Measurements from ENCODE around the gene ASIC4.

The ASIC4 gene

DNA sequence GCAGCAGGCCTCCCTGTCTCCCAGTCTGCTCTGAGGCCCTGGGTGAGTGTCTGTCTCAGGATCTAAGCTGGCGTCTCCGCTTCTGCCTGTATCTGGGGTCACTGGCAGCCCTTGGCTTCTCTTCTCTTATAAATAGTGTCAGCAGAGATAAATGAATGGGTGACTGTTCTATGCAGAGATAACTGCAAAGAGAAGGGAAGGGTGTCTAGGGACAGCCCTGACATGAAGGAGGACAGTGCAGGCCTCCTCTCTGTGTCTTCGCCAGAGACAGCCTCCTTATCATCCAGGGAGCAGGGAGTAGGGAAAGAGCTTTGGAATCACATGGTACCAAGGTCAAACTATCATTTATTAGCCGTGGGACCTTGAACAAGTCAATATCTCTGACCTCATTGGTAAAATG is 43.9 kb upstream of the ASIC4 start:
- H3K27me3 ChIP-seq (replicated peaks in 2 of 5; ENCODE audit: control insufficient read depth in 4 of 5, insufficient read depth in 5 of 5, low read length in 4 of 5), result peaks cover 0 to 2% (median 0%) of the 10 kb centered on the region in 5 experiments
- H3K27ac ChIP-seq (ENCODE audit: insufficient read depth in 1 of 2, low read depth in 1 of 2, low read length in 2 of 2, poor library complexity in 1 of 2, severe bottlenecking in 2 of 2), result no peak overlapping the region
- H3K4me1 ChIP-seq (ENCODE audit: control extremely low read depth in 1 of 4, control insufficient read depth in 4 of 4, insufficient read depth in 4 of 4, low read length in 3 of 4), result no peaks in the 10 kb centered on the region
- ChIA-PET CTCF (interaction anchor here (1.0 to 60.5 kb wide), 4 partner anchors 9 to 54 kb away, joined by 3 to 1724 read pairs (median 4); partner anchors contain the start of genes ASIC4, CHPF and TMEM198), POLR2A (no interaction called here)
- WGBS (ENCODE audit: insufficient coverage), result 98% methylated on average over 4 of the region's 4 CpGs
- no peak for DNase-seq
- no peaks in the 10 kb centered on the region for H3K9me3 ChIP-seq (ENCODE audit: control extremely low read depth in 1 of 5, control insufficient read depth in 4 of 5, insufficient read depth in 2 of 5, low read depth in 1 of 5, low read length in 4 of 5)
- no peak overlapping the region for H3K4me3 ChIP-seq (ENCODE audit: control insufficient read depth in 1 of 7, extremely low read depth in 1 of 7, insufficient read depth in 4 of 7, low read depth in 2 of 7, low read length in 6 of 7)
- no peaks in the 10 kb centered on the region for H3K36me3 ChIP-seq (ENCODE audit: control insufficient read depth in 4 of 4, insufficient read depth in 4 of 4, low read length in 3 of 4)

DNA sequence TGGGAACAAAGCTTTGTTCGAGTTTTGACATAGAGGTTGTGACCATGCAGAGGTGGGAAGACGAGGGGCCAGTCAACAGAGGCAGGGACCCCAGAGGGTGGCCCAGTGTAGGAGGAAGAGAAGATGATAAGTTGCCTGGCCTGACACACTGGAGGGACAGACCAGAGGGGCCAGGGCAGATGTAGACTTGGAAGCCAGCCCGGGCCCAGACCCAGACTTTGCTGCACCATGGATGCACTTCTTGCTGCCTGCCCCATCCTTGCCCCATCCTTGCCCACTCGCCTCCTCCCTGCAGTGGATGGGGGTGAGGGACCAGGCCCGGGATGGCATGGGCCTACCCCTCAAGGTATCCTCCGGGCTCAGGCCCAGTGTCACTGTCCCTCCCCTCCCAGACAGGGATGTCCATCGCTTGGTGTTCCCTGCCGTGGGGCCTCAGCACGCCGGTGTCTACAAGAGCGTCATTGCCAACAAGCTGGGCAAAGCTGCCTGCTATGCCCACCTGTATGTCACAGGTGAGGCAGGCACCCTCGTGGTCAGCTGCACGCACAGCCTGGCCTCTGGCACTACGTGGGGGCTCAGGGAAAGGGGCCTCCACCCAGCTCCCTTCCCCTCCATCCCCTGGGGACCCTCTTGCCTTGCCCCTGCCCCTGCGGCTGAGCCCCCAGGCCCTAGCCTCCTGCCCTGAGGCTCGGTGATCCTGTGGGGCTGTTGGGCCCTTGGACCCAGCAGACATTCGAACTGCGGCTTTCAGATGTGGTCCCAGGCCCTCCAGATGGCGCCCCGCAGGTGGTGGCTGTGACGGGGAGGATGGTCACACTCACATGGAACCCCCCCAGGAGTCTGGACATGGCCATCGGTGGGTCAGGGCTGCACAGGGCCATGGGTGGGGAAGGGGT is 42.6 kb upstream of the ASIC4 start:
- 85% methylated on average over 20 of the region's 22 CpGs for WGBS (ENCODE audit: insufficient coverage)

DNA sequence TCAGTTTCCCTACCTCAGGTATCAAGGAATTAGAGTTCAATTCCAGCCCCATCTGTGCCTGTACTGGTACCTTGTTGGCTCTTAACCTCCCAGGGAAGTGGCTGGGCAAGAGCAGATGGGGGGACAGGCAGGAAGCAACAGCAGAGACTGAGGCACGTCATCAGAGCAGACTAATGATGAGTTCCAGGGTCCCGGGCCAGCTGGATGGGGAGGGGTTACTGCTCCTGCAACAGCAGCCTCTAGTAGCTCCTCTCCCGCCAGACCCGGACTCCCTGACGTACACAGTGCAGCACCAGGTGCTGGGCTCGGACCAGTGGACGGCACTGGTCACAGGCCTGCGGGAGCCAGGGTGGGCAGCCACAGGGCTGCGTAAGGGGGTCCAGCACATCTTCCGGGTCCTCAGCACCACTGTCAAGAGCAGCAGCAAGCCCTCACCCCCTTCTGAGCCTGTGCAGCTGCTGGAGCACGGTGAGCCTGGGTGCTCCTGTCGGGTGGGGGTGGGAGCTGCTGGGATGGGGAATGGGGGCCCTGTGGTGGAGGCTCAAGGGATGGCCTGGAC is 41.6 kb upstream of the ASIC4 start:
- 98% methylated on average over 12 of the region's 12 CpGs for WGBS (ENCODE audit: insufficient coverage)
- DNase-seq, result no peak
- POLR2A ChIA-PET, result no interaction called here
- H3K9me3 ChIP-seq (ENCODE audit: control extremely low read depth in 1 of 5, control insufficient read depth in 4 of 5, insufficient read depth in 2 of 5, low read depth in 1 of 5, low read length in 4 of 5), result no peaks in the 10 kb centered on the region
- H3K27ac ChIP-seq (ENCODE audit: insufficient read depth in 1 of 2, low read depth in 1 of 2, low read length in 2 of 2, poor library complexity in 1 of 2, severe bottlenecking in 2 of 2), result no peak overlapping the region
- no peak overlapping the region for H3K4me3 ChIP-seq (ENCODE audit: control insufficient read depth in 1 of 7, extremely low read depth in 1 of 7, insufficient read depth in 4 of 7, low read depth in 2 of 7, low read length in 6 of 7)
- H3K27me3 ChIP-seq (replicated peaks in 2 of 5; ENCODE audit: control insufficient read depth in 4 of 5, insufficient read depth in 5 of 5, low read length in 4 of 5), result peaks cover 0 to 6% (median 2%) of the 10 kb centered on the region in 5 experiments
- peaks cover 0 to 2% (median 0%) of the 10 kb centered on the region in 4 experiments for H3K4me1 ChIP-seq (ENCODE audit: control extremely low read depth in 1 of 4, control insufficient read depth in 4 of 4, insufficient read depth in 4 of 4, low read length in 3 of 4)
- CTCF ChIA-PET, result interaction anchor here (1.4 to 60.5 kb wide), 7 partner anchors 10 to 52 kb away, joined by 3 to 1724 read pairs (median 7); partner anchors contain the start of genes ASIC4, CHPF and TMEM198
- no peaks in the 10 kb centered on the region for H3K36me3 ChIP-seq (ENCODE audit: control insufficient read depth in 4 of 4, insufficient read depth in 4 of 4, low read length in 3 of 4)

More for the DNA sequence above, 42.6 kb upstream of the ASIC4 start:
- H3K36me3 ChIP-seq (ENCODE audit: control insufficient read depth in 4 of 4, insufficient read depth in 4 of 4, low read length in 3 of 4), result no peaks in the 10 kb centered on the region
- H3K27me3 ChIP-seq (replicated peaks in 2 of 5; ENCODE audit: control insufficient read depth in 4 of 5, insufficient read depth in 5 of 5, low read length in 4 of 5), result peaks cover 0 to 3% (median 0%) of the 10 kb centered on the region in 5 experiments
- DNase-seq, result no peak
- no peak overlapping the region for H3K27ac ChIP-seq (ENCODE audit: insufficient read depth in 1 of 2, low read depth in 1 of 2, low read length in 2 of 2, poor library complexity in 1 of 2, severe bottlenecking in 2 of 2)
- POLR2A ChIA-PET, result no interaction called here
- H3K4me1 ChIP-seq (ENCODE audit: control extremely low read depth in 1 of 4, control insufficient read depth in 4 of 4, insufficient read depth in 4 of 4, low read length in 3 of 4), result peaks cover 0 to 2% (median 0%) of the 10 kb centered on the region in 4 experiments
- H3K9me3 ChIP-seq (ENCODE audit: control extremely low read depth in 1 of 5, control insufficient read depth in 4 of 5, insufficient read depth in 2 of 5, low read depth in 1 of 5, low read length in 4 of 5), result no peaks in the 10 kb centered on the region
- CTCF ChIA-PET, result interaction anchor here (0.8 to 60.5 kb wide), 7 partner anchors 10 to 69 kb away, joined by 3 to 1724 read pairs (median 6); partner anchors contain the start of genes ASIC4, CHPF and TMEM198
- no peak overlapping the region for H3K4me3 ChIP-seq (ENCODE audit: control insufficient read depth in 1 of 7, extremely low read depth in 1 of 7, insufficient read depth in 4 of 7, low read depth in 2 of 7, low read length in 6 of 7)

DNA sequence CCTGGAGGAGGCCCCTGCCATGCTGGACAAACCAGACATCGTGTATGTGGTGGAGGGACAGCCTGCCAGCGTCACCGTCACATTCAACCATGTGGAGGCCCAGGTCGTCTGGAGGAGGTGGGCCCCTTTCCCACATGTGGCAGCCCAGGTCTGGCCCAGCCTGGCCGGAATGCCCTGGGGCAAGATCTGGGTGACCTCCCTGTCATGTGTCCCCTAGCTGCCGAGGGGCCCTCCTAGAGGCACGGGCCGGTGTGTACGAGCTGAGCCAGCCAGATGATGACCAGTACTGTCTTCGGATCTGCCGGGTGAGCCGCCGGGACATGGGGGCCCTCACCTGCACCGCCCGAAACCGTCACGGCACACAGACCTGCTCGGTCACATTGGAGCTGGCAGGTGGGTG is 40.8 kb upstream of the ASIC4 start:
- H3K4me1 ChIP-seq (ENCODE audit: control extremely low read depth in 1 of 4, control insufficient read depth in 4 of 4, insufficient read depth in 4 of 4, low read length in 3 of 4), result peaks cover 0 to 2% (median 0%) of the 10 kb centered on the region in 4 experiments
- peaks cover 0 to 10% (median 2%) of the 10 kb centered on the region in 5 experiments for H3K27me3 ChIP-seq (replicated peaks in 2 of 5; ENCODE audit: control insufficient read depth in 4 of 5, insufficient read depth in 5 of 5, low read length in 4 of 5)
- CTCF ChIA-PET, result interaction anchor here (1.2 to 60.5 kb wide), 8 partner anchors 9 to 51 kb away, joined by 3 to 1724 read pairs (median 6); partner anchors contain the start of genes ASIC4, CHPF and TMEM198
- POLR2A ChIA-PET, result no interaction called here
- no peak for DNase-seq
- 98% methylated on average over 16 of the region's 18 CpGs for WGBS (ENCODE audit: insufficient coverage)
- no peak overlapping the region for H3K4me3 ChIP-seq (ENCODE audit: control insufficient read depth in 1 of 7, extremely low read depth in 1 of 7, insufficient read depth in 4 of 7, low read depth in 2 of 7, low read length in 6 of 7)
- no peaks in the 10 kb centered on the region for H3K9me3 ChIP-seq (ENCODE audit: control extremely low read depth in 1 of 5, control insufficient read depth in 4 of 5, insufficient read depth in 2 of 5, low read depth in 1 of 5, low read length in 4 of 5)
- H3K27ac ChIP-seq (ENCODE audit: insufficient read depth in 1 of 2, low read depth in 1 of 2, low read length in 2 of 2, poor library complexity in 1 of 2, severe bottlenecking in 2 of 2), result no peak overlapping the region
- no peaks in the 10 kb centered on the region for H3K36me3 ChIP-seq (ENCODE audit: control insufficient read depth in 4 of 4, insufficient read depth in 4 of 4, low read length in 3 of 4)

DNA sequence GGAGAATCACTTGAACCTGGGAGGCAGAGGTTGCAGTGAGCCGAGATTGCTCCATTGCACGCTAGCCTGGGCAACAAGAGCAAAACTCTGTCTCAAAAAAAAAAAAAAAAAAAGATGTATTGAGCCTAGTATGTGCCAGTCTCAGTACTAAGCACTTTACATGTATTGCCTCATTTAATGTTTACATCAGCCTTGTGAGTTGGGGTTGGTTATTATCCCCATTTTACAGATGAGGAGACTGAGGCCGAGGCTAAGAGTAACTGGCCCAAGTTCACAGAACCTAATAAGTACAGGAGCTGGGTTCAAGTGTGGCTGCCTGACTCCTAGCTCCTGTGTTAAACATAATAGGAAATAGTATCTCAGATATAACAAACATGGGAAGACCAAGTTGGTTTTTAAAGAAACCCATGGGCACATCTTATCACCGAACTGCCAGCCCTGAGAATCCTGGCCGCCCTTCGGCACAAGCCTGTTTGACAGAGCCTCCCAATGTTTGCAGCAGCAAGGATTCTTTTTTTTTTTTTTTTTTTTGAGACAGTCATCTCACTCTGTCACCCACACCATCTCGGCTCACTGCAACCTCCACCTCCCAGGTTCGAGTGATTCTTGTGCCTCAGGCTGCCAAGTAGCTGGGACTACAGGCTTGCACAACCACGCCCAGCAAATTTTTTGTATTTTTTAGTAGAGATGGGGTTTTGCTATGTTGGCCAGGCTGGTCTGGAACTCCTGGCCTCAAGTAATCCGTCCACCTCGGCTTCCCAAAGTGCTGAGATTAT is 39.8 kb upstream of the ASIC4 start:
- Histone ChIP-seq H3K4me3 (ENCODE audit: control insufficient read depth in 1 of 7, extremely low read depth in 1 of 7, insufficient read depth in 4 of 7, low read depth in 2 of 7, low read length in 6 of 7) (no peak overlapping the region), H3K27me3 (replicated peaks in 2 of 5; ENCODE audit: control insufficient read depth in 4 of 5, insufficient read depth in 5 of 5, low read length in 4 of 5) (peaks cover 0 to 10% (median 2%) of the 10 kb centered on the region in 5 experiments), H3K9me3 (ENCODE audit: control extremely low read depth in 1 of 5, control insufficient read depth in 4 of 5, insufficient read depth in 2 of 5, low read depth in 1 of 5, low read length in 4 of 5) (no peaks in the 10 kb centered on the region), H3K4me1 (ENCODE audit: control extremely low read depth in 1 of 4, control insufficient read depth in 4 of 4, insufficient read depth in 4 of 4, low read length in 3 of 4) (peaks cover 0 to 2% (median 0%) of the 10 kb centered on the region in 4 experiments), H3K36me3 (ENCODE audit: control insufficient read depth in 4 of 4, insufficient read depth in 4 of 4, low read length in 3 of 4) (no peaks in the 10 kb centered on the region), H3K27ac (ENCODE audit: insufficient read depth in 1 of 2, low read depth in 1 of 2, low read length in 2 of 2, poor library complexity in 1 of 2, severe bottlenecking in 2 of 2) (no peak overlapping the region)
- POLR2A ChIA-PET, result no interaction called here
- DNase-seq, result no peak
- 94% methylated on average over 5 of the region's 11 CpGs for WGBS (ENCODE audit: insufficient coverage)
- CTCF ChIA-PET, result interaction anchor here (0.6 to 60.5 kb wide), 12 partner anchors 10 to 799 kb away, joined by 3 to 1724 read pairs (median 3); partner anchors contain the start of genes ASIC4, CHPF, GMPPA and TMEM198

DNA sequence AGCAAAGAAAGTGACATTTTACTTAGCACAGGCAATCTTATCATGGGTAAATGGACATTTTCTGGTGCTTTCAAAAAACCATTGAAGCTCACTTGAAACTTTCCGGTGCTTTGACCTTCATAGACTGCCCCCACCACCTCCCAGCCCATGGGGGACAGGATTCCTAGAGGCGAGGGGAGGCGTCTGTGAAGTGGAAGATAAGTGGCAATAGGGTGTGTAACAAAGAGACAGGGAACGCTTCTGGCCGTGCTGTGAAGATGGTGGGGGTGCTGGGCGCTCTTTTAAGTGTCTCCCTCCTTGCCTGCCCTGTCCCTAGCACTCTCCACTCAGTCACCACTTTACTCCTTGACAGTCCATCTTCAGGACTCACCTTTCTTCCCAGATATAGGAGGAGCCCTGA is 39.0 kb upstream of the ASIC4 start:
- no peak overlapping the region for H3K27ac ChIP-seq (ENCODE audit: insufficient read depth in 1 of 2, low read depth in 1 of 2, low read length in 2 of 2, poor library complexity in 1 of 2, severe bottlenecking in 2 of 2)
- peaks cover 0 to 10% (median 3%) of the 10 kb centered on the region in 5 experiments for H3K27me3 ChIP-seq (replicated peaks in 2 of 5; ENCODE audit: control insufficient read depth in 4 of 5, insufficient read depth in 5 of 5, low read length in 4 of 5)

More for the DNA sequence above, 39.0 kb upstream of the ASIC4 start:
- H3K4me1 ChIP-seq (ENCODE audit: control extremely low read depth in 1 of 4, control insufficient read depth in 4 of 4, insufficient read depth in 4 of 4, low read length in 3 of 4), result peaks cover 0 to 2% (median 0%) of the 10 kb centered on the region in 4 experiments
- WGBS (ENCODE audit: insufficient coverage), result 100% methylated on average over 1 of the region's 6 CpGs
- DNase-seq, result no peak
- CTCF ChIA-PET, result interaction anchor here (0.6 to 60.5 kb wide), 18 partner anchors 8 to 799 kb away, joined by 3 to 1724 read pairs (median 4); partner anchors contain the start of genes ASIC4, CHPF, GMPPA and TMEM198
- H3K9me3 ChIP-seq (ENCODE audit: control extremely low read depth in 1 of 5, control insufficient read depth in 4 of 5, insufficient read depth in 2 of 5, low read depth in 1 of 5, low read length in 4 of 5), result no peaks in the 10 kb centered on the region
- H3K36me3 ChIP-seq (ENCODE audit: control insufficient read depth in 4 of 4, insufficient read depth in 4 of 4, low read length in 3 of 4), result no peaks in the 10 kb centered on the region
- H3K4me3 ChIP-seq (ENCODE audit: control insufficient read depth in 1 of 7, extremely low read depth in 1 of 7, insufficient read depth in 4 of 7, low read depth in 2 of 7, low read length in 6 of 7), result no peak overlapping the region
- POLR2A ChIA-PET, result no interaction called here
